IPS-18c (cell line): Measurements from ENCODE around the gene PAF1.

Source experiments
- H3K4me3 ChIP-seq: 2 replicates; pipeline ENCODE4 v1.7.0; 2013; ENCODE audit warnings: low read depth, mild to moderate bottlenecking, low read length, moderate library complexity; ENCODE audit not compliant: insufficient read depth
- H3K9me3 ChIP-seq: one replicate; pipeline ENCODE4 v1.6.1; 2013; ENCODE audit warnings: mild to moderate bottlenecking, low read length, moderate library complexity; ENCODE audit not compliant: control insufficient read depth, insufficient read depth

Gene PAF1

GRCh38 chr19:39422020-39422419 is 31.1 kb upstream of the PAF1 start:
- Histone ChIP-seq H3K9me3 (no peaks in the 10 kb centered on the region), H3K4me3 (no peak overlapping the region)

GRCh38 chr19:39420769-39421168 is 29.9 kb upstream of the PAF1 start:
- Histone ChIP-seq H3K9me3 (no peaks in the 10 kb centered on the region), H3K4me3 (no peak overlapping the region)

GRCh38 chr19:39419003-39419402 is 28.1 kb upstream of the PAF1 start:
- Histone ChIP-seq H3K9me3 (no peaks in the 10 kb centered on the region), H3K4me3 (no peak overlapping the region)

- Histone ChIP-seq H3K9me3 (no peaks in the 10 kb centered on the region), H3K4me3 (no peak overlapping the region)
Observed at GRCh38 chr19:39417463-39418181, 26.7 kb upstream of the PAF1 start.

- Histone ChIP-seq H3K9me3 (no peaks in the 10 kb centered on the region), H3K4me3 (no peak overlapping the region; the same call in 1 of the 2 replicates)
Observed at GRCh38 chr19:39416152-39417120, 25.5 kb upstream of the PAF1 start.

- Histone ChIP-seq H3K4me3 (peak overlapping the region; percentile 22; the same call in 1 of the 2 replicates), H3K9me3 (no peaks in the 10 kb centered on the region)
Observed at GRCh38 chr19:39415111-39416046, 24.5 kb upstream of the PAF1 start.

- peak overlapping the region; percentile 96 for H3K4me3 ChIP-seq
Observed at GRCh38 chr19:39413911-39414608, 23.2 kb upstream of the PAF1 start.

GRCh38 chr19:39413272-39413910 is 22.5 kb upstream of the PAF1 start:
- Histone ChIP-seq H3K9me3 (no peaks in the 10 kb centered on the region), H3K4me3 (peak overlapping the region; percentile 96)

More at GRCh38 chr19:39413911-39414608, 23.2 kb upstream of the PAF1 start:
- H3K9me3 ChIP-seq = no peaks in the 10 kb centered on the region

- H3K4me3 ChIP-seq = peak overlapping the region; percentile 96
- no peaks in the 10 kb centered on the region for H3K9me3 ChIP-seq
Observed at GRCh38 chr19:39412867-39413271, 22.0 kb upstream of the PAF1 start.

- no peaks in the 10 kb centered on the region for H3K9me3 ChIP-seq
Observed at GRCh38 chr19:39412100-39412866, 21.4 kb upstream of the PAF1 start, which contains the start of gene PLEKHG2. PLEKHG2 (plus strand) TSS chr19:39412669; CDS start chr19:39414087, 1,418 bp downstream.

GRCh38 chr19:39411832-39412099 is 20.9 kb upstream of the PAF1 start:
- Histone ChIP-seq H3K9me3 (no peaks in the 10 kb centered on the region), H3K4me3 (peak overlapping the region; percentile 35; the same call in 1 of the 2 replicates)

More at GRCh38 chr19:39412100-39412866, 21.4 kb upstream of the PAF1 start, which contains the start of gene PLEKHG2:
- peak within 1 kb of the TSS; percentile 96 for H3K4me3 ChIP-seq

- H3K9me3 ChIP-seq = no peaks in the 10 kb centered on the region
- peak overlapping the region; percentile 51 for H3K4me3 ChIP-seq
Observed at GRCh38 chr19:39411081-39411831, 20.4 kb upstream of the PAF1 start.

GRCh38 chr19:39410831-39411080 is 19.9 kb upstream of the PAF1 start:
- peak overlapping the region; percentile 51 for H3K4me3 ChIP-seq
- no peaks in the 10 kb centered on the region for H3K9me3 ChIP-seq

GRCh38 chr19:39410017-39410830 is 19.3 kb upstream of the PAF1 start:
- Histone ChIP-seq H3K4me3 (peak overlapping the region; percentile 51), H3K9me3 (no peaks in the 10 kb centered on the region)
